A673 (cell line): ENCODE results near the gene INPP4B.

Experiments used
- EZH2 ChIP-seq: fragments of 200-600 bp; sonication (generic); IDR thresholded peaks from 2 replicates; pipeline ENCODE4 v1.6.1; 2017; ENCODE audit warnings: borderline replicate concordance, low read depth, mild to moderate bottlenecking, mixed read lengths, antibody characterized with exemption, low read length; ENCODE audit not compliant: poor library complexity, severe bottlenecking
- TF ChIP-seq, protein P1 (sequence below): fragments of 300-800, 200-600 bp; sonication (generic); conservative IDR thresholded peaks from 2 replicates; pipeline ENCODE4 v1.5.1; 2017; ENCODE audit warnings: low read depth, mild to moderate bottlenecking, antibody characterized with exemption, low read length, moderate library complexity, mixed read lengths

DNA sequence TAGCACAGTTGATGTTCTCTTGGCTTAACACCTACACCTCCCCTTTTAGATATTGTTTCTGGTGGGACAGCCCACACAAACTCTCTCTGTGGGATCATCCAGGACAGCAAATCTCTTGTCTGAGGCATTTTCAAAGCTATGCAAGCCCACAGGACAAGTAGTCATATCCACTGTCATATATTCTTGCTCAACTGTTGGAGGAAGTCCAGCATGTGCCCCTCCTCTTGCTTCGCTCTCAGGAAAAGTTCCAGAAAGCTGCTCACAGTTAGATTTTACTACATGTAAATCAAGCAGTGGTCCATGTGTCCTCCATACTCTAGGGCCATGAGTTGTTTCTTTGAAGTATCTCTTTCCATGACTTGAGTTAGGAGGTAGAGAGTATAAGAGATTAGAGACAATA, 260.7 kb downstream of the INPP4B start:
- TF ChIP-seq, protein P1, sequence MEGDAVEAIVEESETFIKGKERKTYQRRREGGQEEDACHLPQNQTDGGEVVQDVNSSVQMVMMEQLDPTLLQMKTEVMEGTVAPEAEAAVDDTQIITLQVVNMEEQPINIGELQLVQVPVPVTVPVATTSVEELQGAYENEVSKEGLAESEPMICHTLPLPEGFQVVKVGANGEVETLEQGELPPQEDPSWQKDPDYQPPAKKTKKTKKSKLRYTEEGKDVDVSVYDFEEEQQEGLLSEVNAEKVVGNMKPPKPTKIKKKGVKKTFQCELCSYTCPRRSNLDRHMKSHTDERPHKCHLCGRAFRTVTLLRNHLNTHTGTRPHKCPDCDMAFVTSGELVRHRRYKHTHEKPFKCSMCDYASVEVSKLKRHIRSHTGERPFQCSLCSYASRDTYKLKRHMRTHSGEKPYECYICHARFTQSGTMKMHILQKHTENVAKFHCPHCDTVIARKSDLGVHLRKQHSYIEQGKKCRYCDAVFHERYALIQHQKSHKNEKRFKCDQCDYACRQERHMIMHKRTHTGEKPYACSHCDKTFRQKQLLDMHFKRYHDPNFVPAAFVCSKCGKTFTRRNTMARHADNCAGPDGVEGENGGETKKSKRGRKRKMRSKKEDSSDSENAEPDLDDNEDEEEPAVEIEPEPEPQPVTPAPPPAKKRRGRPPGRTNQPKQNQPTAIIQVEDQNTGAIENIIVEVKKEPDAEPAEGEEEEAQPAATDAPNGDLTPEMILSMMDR: no peak
- TF ChIP-seq EZH2: no peak
